Fibroblast of the aortic adventitia (primary cell): ENCODE measurements around the gene RNF146. TPM values are rescaled to one million over a fixed set of nuclear protein-coding genes. Genes with fewer than 3 reads are reported as not detected.

ENCODE experiments used
- DNase-seq: peaks from one replicate; pipeline ENCODE4 v3.0.0-alpha.2; 2010; ENCODE audit warnings: low read depth
- H3K4me3 ChIP-seq: 2 replicates; pipeline ENCODE4 v1.5.1; 2011; ENCODE audit warnings: low read depth, mild to moderate bottlenecking, control low read depth, low read length, moderate library complexity
- total RNA-seq: library from RNA; depleted of rRNA; stranded (reverse); fragments of >200 nt; gene quantifications from 2 replicates; pipeline ENCODE4 v1.2.3, GENCODE V29; 2012; ENCODE audit warnings: low replicate concordance
- TF ChIP-seq, protein P1 (sequence below): IDR thresholded peaks from 2 replicates; pipeline ENCODE4 v1.5.1; 2011; ENCODE audit warnings: mild to moderate bottlenecking, low read length, control low read depth, inconsistent platforms; ENCODE audit not compliant: insufficient read depth

RNF146 gene
- total RNA-seq, 1 donor, result 55.6 TPM

DNA sequence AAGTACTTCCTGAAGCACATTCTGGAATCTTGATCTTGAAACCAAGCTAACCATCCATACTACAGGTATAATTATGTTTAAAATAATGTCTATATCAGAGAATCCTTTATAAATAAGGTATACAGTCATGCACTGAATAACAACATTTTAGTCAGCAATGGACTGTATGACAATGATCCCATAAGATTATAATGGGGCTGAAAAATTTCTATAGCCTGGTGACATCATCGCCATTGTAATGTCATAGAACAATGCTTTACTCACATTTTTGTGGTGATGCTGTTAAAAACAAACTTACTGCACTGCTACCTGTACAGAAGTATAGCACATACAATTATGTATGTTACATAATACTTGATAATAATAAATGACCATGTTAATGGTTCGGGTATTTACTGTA, 31.8 kb downstream of the RNF146 start:
- peak; percentile 28 for DNase-seq
- H3K4me3 ChIP-seq, result no peak overlapping the region
- TF ChIP-seq, protein P1, sequence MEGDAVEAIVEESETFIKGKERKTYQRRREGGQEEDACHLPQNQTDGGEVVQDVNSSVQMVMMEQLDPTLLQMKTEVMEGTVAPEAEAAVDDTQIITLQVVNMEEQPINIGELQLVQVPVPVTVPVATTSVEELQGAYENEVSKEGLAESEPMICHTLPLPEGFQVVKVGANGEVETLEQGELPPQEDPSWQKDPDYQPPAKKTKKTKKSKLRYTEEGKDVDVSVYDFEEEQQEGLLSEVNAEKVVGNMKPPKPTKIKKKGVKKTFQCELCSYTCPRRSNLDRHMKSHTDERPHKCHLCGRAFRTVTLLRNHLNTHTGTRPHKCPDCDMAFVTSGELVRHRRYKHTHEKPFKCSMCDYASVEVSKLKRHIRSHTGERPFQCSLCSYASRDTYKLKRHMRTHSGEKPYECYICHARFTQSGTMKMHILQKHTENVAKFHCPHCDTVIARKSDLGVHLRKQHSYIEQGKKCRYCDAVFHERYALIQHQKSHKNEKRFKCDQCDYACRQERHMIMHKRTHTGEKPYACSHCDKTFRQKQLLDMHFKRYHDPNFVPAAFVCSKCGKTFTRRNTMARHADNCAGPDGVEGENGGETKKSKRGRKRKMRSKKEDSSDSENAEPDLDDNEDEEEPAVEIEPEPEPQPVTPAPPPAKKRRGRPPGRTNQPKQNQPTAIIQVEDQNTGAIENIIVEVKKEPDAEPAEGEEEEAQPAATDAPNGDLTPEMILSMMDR, result no peak

DNA sequence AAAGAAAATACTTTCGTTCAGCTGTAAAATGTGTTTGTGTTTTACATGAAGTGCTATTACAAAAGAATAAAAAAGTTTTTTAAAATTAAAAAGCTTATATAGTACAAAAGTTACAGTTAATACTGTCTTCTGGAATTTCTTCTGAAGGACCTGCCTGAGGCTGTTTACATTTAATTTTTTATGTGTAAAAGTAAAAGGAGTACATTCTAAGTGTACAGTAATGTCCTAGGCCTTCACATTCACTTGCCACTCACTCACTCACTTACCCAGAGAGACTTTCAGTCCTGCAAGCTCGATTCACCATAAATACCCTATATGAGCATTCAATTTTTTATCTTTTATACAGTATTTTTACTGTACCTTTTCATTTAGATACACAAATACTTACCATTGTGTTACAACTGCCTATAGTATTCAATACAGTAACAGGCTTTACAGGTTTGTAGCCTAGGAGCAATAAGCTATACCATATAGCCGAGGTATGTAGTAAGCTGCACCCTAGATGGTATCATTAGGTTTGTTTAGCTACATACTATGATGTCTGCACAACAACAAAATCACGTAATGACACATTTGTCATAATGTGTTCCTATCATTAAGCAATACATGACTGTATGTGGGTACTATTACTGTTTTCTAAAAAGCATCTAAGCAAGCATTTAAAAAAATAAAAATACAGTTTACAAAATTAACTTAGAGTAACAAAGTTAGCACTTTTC, 33.0 kb downstream of the RNF146 start:
- TF ChIP-seq, protein P1, result no peak
- DNase-seq, result no peak
- H3K4me3 ChIP-seq, result no peak overlapping the region

GRCh38 chr6:127300411-127300810, 33.7 kb downstream of the RNF146 start:
- TF ChIP-seq, protein P1, result no peak
- H3K4me3 ChIP-seq, result no peak overlapping the region
- peak; percentile 86 for DNase-seq

- TF ChIP-seq, protein P1, result no peak
- H3K4me3 ChIP-seq, result no peak overlapping the region
- peak; percentile 86 for DNase-seq
These were observed 34.6 kb downstream of the RNF146 start for GRCh38 chr6:127301199-127301700.

DNA sequence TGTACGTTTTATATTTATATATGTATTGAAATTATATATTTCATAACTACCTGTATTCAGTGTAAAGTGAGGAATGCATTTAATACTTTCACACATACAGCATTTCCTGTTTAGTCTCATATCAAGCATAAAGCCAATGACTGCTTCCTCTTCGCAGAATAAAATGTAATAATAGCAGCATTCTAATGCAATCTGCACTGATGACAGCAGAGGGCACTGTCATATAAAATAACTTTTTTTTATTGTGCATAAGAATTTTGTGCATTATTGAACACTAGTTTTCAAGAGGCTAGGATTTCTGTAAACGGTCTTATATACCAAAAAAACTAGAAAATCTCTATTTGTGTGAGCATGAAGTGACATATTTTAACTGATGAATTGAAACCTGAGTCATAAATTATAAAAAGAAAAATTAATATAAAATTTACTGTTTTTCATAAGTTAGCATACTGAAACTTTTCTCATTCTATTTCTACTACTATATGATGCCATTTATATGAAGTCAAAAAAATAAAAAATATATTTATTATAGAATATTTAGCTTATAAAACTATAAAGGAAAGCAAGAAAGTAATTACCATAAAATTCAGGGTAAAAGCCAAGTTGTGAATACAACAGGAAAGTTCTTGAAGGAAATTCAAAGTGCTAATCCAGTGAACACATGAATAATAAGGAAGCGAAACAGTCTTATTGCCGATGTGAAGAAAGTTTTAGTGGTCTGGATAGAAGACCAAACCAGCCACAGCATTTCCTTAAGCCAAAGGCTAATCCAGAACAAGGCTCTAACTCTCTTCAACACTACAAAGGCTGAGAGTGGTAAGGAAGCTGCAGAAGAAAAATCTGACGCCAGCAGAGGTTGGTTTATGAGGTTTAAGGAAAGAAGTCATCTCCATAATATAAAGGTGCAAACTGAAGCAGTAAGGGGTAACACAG, 36.3 kb downstream of the RNF146 start:
- H3K4me3 ChIP-seq, result no peak overlapping the region
- TF ChIP-seq, protein P1, result peak; percentile 70
- DNase-seq, result peak; percentile 72

GRCh38 chr6:127303917-127304316, 37.3 kb downstream of the RNF146 start:
- no peak overlapping the region for H3K4me3 ChIP-seq
- TF ChIP-seq, protein P1, result no peak
- DNase-seq, result no peak
